GM21576 (cell line): ENCODE results near the gene CYLC1.

Experiments
- ATAC-seq: cut with Tn5 transposase; IDR thresholded peaks from one replicate; pipeline ENCODE4 v1.9.1; 2021; ENCODE audit warnings: mild to moderate bottlenecking, moderate library complexity; ENCODE audit not compliant: unreplicated experiment

Gene CYLC1, protein sequence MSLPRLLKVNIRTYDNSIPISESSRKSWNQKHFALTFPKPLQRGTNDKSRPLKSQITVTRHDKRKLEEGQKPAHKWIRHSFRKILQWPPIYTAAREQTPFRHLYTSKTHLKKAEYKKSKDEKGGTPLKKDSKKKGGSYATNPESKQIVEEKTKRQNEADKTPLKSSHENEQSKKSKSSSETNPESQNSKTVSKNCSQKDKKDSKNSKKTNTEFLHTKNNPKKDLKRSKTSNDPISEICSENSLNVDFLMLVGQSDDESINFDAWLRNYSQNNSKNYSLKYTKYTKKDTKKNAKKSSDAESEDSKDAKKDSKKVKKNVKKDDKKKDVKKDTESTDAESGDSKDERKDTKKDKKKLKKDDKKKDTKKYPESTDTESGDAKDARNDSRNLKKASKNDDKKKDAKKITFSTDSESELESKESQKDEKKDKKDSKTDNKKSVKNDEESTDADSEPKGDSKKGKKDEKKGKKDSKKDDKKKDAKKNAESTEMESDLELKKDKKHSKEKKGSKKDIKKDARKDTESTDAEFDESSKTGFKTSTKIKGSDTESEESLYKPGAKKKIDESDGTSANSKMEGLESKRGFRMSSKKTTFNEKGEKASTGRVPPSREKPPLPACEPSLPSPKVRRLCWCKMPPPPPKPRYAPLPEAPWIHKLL

GRCh38 chrX:83860846-83861245 lies at the start of gene CYLC1:
TSS of gene CYLC1 (plus strand) at chrX:83861146. CDS start at chrX:83861183, 37 bp downstream.
- ATAC-seq = no peak

- no peak for ATAC-seq
These were observed 41.6 kb upstream of the CYLC1 start for GRCh38 chrX:83819304-83819703.

DNA sequence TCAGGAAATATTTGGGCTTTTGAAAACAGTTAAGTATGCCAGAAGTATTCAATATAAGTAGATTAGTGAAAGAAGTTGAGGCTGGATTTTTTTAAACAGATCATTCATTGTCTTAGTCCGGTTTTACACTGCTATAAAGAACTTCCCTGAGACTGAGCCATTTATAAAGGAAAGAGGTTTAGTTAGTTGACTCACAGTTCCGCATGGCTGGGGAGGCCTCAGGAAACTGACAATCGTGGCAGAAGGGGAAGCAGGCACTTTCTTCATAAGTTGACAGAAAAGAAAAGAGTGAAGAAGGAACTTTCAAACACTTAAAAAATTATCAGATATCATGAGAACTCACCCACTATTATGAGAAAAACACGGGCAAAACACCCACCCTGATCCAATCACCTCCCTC lies 31.1 kb upstream of the CYLC1 start:
- no peak for ATAC-seq

DNA sequence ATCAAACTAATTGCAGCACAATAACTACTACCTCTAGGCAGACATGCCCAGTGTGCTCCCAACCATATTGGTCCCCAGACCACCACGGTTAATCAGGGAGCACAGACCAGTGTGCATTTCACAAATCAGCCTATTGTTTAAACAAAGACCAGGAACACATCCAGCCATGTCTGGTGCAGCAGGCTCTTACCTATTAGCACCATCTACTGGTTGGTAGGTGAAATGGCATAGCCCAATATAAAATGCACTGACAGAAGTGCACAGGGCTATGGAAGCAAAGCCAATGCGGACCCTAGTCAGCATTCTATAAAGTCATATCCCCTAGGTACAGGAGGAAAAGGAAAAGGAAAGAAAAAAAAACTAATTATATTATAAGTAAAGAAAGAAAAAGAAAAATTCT lies 15.5 kb upstream of the CYLC1 start:
- peak; percentile 100 for ATAC-seq

DNA sequence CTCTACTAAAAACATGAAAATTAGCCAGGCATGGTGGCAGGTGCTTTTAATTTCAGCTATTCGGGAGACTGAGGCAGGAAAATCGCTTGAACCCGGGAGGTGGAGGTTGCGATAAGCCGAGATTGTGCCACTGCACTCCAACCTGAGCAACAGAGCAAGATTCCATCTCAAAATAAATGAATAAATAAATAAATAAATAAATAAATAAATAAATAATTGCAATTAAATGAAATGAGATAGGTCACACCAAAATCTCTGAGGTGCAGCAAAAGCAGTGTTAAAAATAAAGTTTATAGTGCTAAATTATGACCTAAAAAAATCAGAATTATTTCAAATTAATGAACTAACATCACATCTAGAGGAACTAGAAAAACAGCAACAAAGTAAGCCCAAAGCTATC lies 13.6 kb upstream of the CYLC1 start:
- ATAC-seq = no peak

DNA sequence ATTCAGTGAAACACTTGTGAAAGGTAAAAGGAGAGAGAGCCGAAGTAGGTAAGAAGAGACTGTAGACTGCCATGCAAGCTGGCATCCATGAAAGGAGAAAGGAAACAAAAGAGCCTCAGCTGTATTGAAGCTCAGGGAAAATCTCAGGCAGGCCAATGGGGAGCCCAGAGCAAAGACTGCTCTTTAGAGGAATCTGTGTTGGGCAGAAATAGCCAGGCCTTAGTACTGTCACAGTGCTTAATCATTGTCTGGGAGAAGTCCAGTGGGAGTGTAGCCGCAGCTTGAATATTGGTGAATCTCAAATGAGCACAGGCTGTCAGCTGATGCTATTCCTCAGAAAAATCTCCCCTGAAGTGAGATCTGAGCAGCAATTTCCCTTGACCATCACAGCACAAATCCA lies 27.6 kb downstream of the CYLC1 start:
- ATAC-seq = no peak

GRCh38 chrX:83892433-83892832 lies 31.5 kb downstream of the CYLC1 start:
- ATAC-seq = no peak

- no peak for ATAC-seq
These were observed 46.0 kb downstream of the CYLC1 start for GRCh38 chrX:83906921-83907320.

GRCh38 chrX:83916525-83916924 lies 55.6 kb downstream of the CYLC1 start:
- ATAC-seq = no peak

GRCh38 chrX:83934220-83934619 lies 73.3 kb downstream of the CYLC1 start:
- ATAC-seq = no peak
